NT2/D1 (cell line): ENCODE results near the gene DCN.

Experiments used
- YY1 ChIP-seq: IDR thresholded peaks from 2 replicates; pipeline ENCODE4 v1.6.1; 2011; ENCODE audit not compliant: insufficient read length, insufficient read depth
- ZNF274 ChIP-seq: IDR thresholded peaks from 2 replicates; pipeline ENCODE4 v1.6.1; 2011; ENCODE audit warnings: mild to moderate bottlenecking, low read depth, low read length

- TF ChIP-seq YY1 (no peak), ZNF274 (no peak)
These were observed 76.8 kb downstream of the DCN start for GRCh38 chr12:91105807-91106206.
